ENCODE data around the gene FRAS1.

DNA sequence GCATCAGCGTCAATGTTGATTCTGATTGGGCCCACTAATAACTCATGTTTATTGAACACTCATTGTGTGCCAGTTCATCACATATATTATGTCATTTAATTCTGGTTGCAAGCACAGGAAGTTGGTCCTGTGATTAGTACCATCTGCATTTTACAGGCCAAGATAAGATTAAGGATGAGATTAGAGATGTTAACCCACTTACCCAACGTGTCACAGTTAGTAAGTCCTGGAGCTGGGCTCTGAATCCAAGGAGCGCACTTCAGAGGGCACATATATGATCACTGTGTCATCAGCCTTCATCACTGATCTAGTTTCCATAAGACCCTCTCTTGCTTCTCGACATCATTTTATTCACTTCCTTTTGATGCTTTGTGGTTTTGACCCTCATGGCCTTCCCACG is 289.1 kb downstream of the FRAS1 start:
- TF ChIP-seq CTCF (IDR thresholded peaks at IDR 0.05; ENCODE audit: control extremely low read depth in 1 of 3, insufficient read depth in 1 of 3, low read depth in 1 of 3, low read length in 3 of 3) = no peak
- no peak for TF ChIP-seq BCL11A (IDR thresholded peaks at IDR 0.05; ENCODE audit: low read depth in 2 of 2, low read length in 2 of 2)
- TF ChIP-seq ATF3 (IDR thresholded peaks at IDR 0.05; ENCODE audit: insufficient read depth, low read depth, low read length) = no peak

All from H1 (cell line).